H1 (cell line): Measurements from ENCODE around the gene CD300H. TPM values are rescaled to one million over a fixed set of nuclear protein-coding genes. Genes with fewer than 3 reads are reported as not detected.

Experiments used
- CTCF ChIA-PET: fragments of 300-600 bp; sonication (Branson Sonifier 250); formaldehyde crosslinking; loops from one replicate; lab custom pipeline; 2021; ENCODE audit not compliant: partially characterized antibody; lab: Charles Lee
- POLR2A ChIA-PET: fragments of 300-600 bp; sonication (Branson Sonifier 250); formaldehyde crosslinking; loops from one replicate; lab custom pipeline; 2021; ENCODE audit warnings: inconsistent platforms; ENCODE audit not compliant: partially characterized antibody; lab: Charles Lee
- DNase-seq, 2 experiments: peaks; one replicate each; pipeline versions ENCODE4 v3.0.0 to v3.0.0-alpha.2; 2010 to 2022; ENCODE audit warnings: low spot score in 2 of 2, low read depth in 1 of 2, mixed read lengths in 1 of 2
- FAIRE-seq: peaks from 2 replicates; lab custom pipeline; 2011; peaks lifted over from hg19 to GRCh38; lab: Jason Lieb, UNC
- H2AFZ ChIP-seq: 2 replicates; pipeline ENCODE4 v1.8.1; 2012; ENCODE audit warnings: low read length, inconsistent platforms
- H2AK5ac ChIP-seq: 2 replicates; pipeline ENCODE4 v1.6.1; 2013; ENCODE audit warnings: low read depth, low read length
- H2BK120ac ChIP-seq: replicated peaks from 2 replicates; pipeline ENCODE3; 2013; ENCODE audit warnings: low read depth, low read length, inconsistent platforms
- H2BK12ac ChIP-seq: 2 replicates; pipeline ENCODE4 v1.6.1; 2013; ENCODE audit warnings: low read depth, low read length
- H2BK15ac ChIP-seq: 2 replicates; pipeline ENCODE4 v1.6.1; 2013; ENCODE audit warnings: low read length
- H2BK20ac ChIP-seq: 2 replicates; pipeline ENCODE4 v1.6.1; 2013; ENCODE audit warnings: low read length
- H2BK5ac ChIP-seq: 2 replicates; pipeline ENCODE4 v1.6.1; 2013; ENCODE audit warnings: low read depth, low read length
- H3K14ac ChIP-seq: 2 replicates; pipeline ENCODE4 v1.6.1; 2013; ENCODE audit warnings: inconsistent platforms; ENCODE audit not compliant: insufficient read length
- H3K18ac ChIP-seq: 2 replicates; pipeline ENCODE4 v1.6.1; 2013; ENCODE audit warnings: low read length; ENCODE audit errors: extremely low read depth
- H3K23ac ChIP-seq: 2 replicates; pipeline ENCODE4 v1.6.1; 2013; ENCODE audit warnings: inconsistent platforms; ENCODE audit not compliant: insufficient read length
- H3K23me2 ChIP-seq: 2 replicates; pipeline ENCODE4 v1.6.1; 2013; ENCODE audit warnings: low read depth, low read length
- H3K27ac ChIP-seq: 2 replicates; pipeline ENCODE4 v1.6.1; 2011; ENCODE audit warnings: low read depth, low read length, inconsistent platforms
- H3K27me3 ChIP-seq, 4 experiments: replicated peaks in 1 of 4; 1 replicate in 1 of 4; 2 replicates in 3 of 4; pipeline versions ENCODE4 v1.6.1 to v1.8.1; 2011 to 2013; ENCODE audit warnings: low read length in 3 of 4, mild to moderate bottlenecking in 3 of 4, inconsistent platforms in 2 of 4, mixed read lengths in 2 of 4, moderate library complexity in 1 of 4; ENCODE audit not compliant: control insufficient read depth in 3 of 4, insufficient read depth in 3 of 4; ENCODE audit errors: extremely low read depth in 1 of 4
- H3K36me3 ChIP-seq, 4 experiments: 2 replicates each; pipeline versions ENCODE4 v1.6.1 to v1.8.1; 2011 to 2013; ENCODE audit warnings: mild to moderate bottlenecking in 4 of 4, low read length in 3 of 4, moderate library complexity in 2 of 4, control low read depth in 1 of 4, inconsistent platforms in 1 of 4; ENCODE audit not compliant: insufficient read depth in 4 of 4, control insufficient read depth in 2 of 4
- H3K4ac ChIP-seq: replicated peaks from 2 replicates; pipeline ENCODE3; 2013; ENCODE audit warnings: low read length, low read depth, mixed read lengths, inconsistent platforms; ENCODE audit not compliant: insufficient read length
- H3K4me1 ChIP-seq, 4 experiments: replicated peaks in 1 of 4; 1 replicate in 1 of 4; 2 replicates in 3 of 4; pipeline versions ENCODE4 v1.6.1 to v1.8.1; 2011 to 2013; ENCODE audit warnings: low read length in 3 of 4, inconsistent platforms in 2 of 4, mixed read lengths in 1 of 4; ENCODE audit not compliant: insufficient read depth in 4 of 4, control insufficient read depth in 3 of 4
- H3K4me2 ChIP-seq, 2 experiments: 2 replicates each; pipeline versions ENCODE4 v1.6.1 to v1.8.1; 2011 to 2013; ENCODE audit warnings: low read depth in 2 of 2, low read length in 2 of 2, control low read depth in 1 of 2, inconsistent platforms in 1 of 2, mild to moderate bottlenecking in 1 of 2; ENCODE audit not compliant: insufficient read depth in 1 of 2
- H3K4me3 ChIP-seq, 4 experiments: fragments of 200-600, 300-600 bp in 1 of 4; sonication (generic), shearing (Covaris generic), sonication (Bioruptor Twin) in 1 of 4; 2 replicates each; pipeline versions ENCODE4 v1.5.1 to v1.8.1; 2011 to 2016; ENCODE audit warnings: low read length in 4 of 4, low read depth in 3 of 4, control low read depth in 2 of 4, inconsistent platforms in 2 of 4, mild to moderate bottlenecking in 2 of 4, mixed read lengths in 1 of 4, moderate library complexity in 1 of 4; ENCODE audit not compliant: insufficient read depth in 2 of 4; ENCODE audit errors: extremely low read depth in 1 of 4
- H3K56ac ChIP-seq: replicated peaks from 2 replicates; pipeline ENCODE3; 2013; ENCODE audit warnings: low read depth, mild to moderate bottlenecking, mixed read lengths, low read length, inconsistent platforms; ENCODE audit not compliant: insufficient read length
- H3K79me1 ChIP-seq: 2 replicates; pipeline ENCODE4 v1.6.1; 2013; ENCODE audit warnings: low read depth, low read length, control low read depth
- H3K79me2 ChIP-seq, 2 experiments: 2 replicates each; pipeline versions ENCODE4 v1.6.1 to v1.8.1; 2012 to 2013; ENCODE audit warnings: low read length in 2 of 2, mild to moderate bottlenecking in 2 of 2, inconsistent platforms in 1 of 2; ENCODE audit not compliant: insufficient read depth in 2 of 2, control insufficient read depth in 1 of 2
- H3K9ac ChIP-seq, 4 experiments: replicated peaks in 1 of 4; 1 replicate in 1 of 4; 2 replicates in 3 of 4; pipeline versions ENCODE4 v1.6.1 to v1.8.1; 2011 to 2013; ENCODE audit warnings: low read depth in 3 of 4, low read length in 3 of 4, control low read depth in 2 of 4, mild to moderate bottlenecking in 2 of 4, moderate library complexity in 2 of 4, inconsistent platforms in 1 of 4; ENCODE audit errors: extremely low read depth in 1 of 4
- H3K9me3 ChIP-seq, 2 experiments: 2 replicates each; pipeline versions ENCODE4 v1.6.1 to v1.8.1; 2012 to 2013; ENCODE audit warnings: mild to moderate bottlenecking in 2 of 2, moderate library complexity in 2 of 2, control low read depth in 1 of 2, inconsistent platforms in 1 of 2, low read depth in 1 of 2, low read length in 1 of 2, mixed read lengths in 1 of 2; ENCODE audit not compliant: insufficient read depth in 2 of 2
- H4K20me1 ChIP-seq, 2 experiments: replicated peaks in 1 of 2; 2 replicates each; pipeline versions ENCODE3 to v1.8.1; 2011 to 2013; ENCODE audit warnings: inconsistent platforms in 2 of 2, low read length in 2 of 2, mild to moderate bottlenecking in 1 of 2; ENCODE audit not compliant: insufficient read depth in 2 of 2, control insufficient read depth in 1 of 2
- H4K5ac ChIP-seq: 2 replicates; pipeline ENCODE4 v1.6.1; 2013; ENCODE audit warnings: low read length, low read depth, mixed read lengths, inconsistent platforms; ENCODE audit not compliant: insufficient read length
- H4K8ac ChIP-seq: 2 replicates; pipeline ENCODE4 v1.8.0; 2013; ENCODE audit warnings: mild to moderate bottlenecking, moderate library complexity, low read length, inconsistent platforms; ENCODE audit not compliant: insufficient read depth; ENCODE audit errors: extremely low read depth
- H4K91ac ChIP-seq: replicated peaks from 2 replicates; pipeline ENCODE3; 2013; ENCODE audit warnings: low read length, mixed read lengths, inconsistent platforms; ENCODE audit not compliant: insufficient read length
- BRCA1 ChIP-seq: IDR thresholded peaks from 2 replicates; pipeline ENCODE4 v1.6.1; 2012; ENCODE audit warnings: low read depth, low read length, improper control_type of control experiment
- CHD1 ChIP-seq: IDR thresholded peaks from 2 replicates; pipeline ENCODE4 v1.6.1; 2012; ENCODE audit warnings: low read depth, low read length, improper control_type of control experiment
- KDM5A ChIP-seq: fragments of 200-600 bp; IDR thresholded peaks from 2 replicates; pipeline ENCODE4 v1.7.1; 2012; ENCODE audit warnings: mild to moderate bottlenecking, low read length, inconsistent platforms, mixed read lengths
- POLR2A ChIP-seq, 2 experiments: IDR thresholded peaks; 1 replicate in 1 of 2; 2 replicates in 1 of 2; pipeline ENCODE4 v1.6.1; 2011; ENCODE audit warnings: low read depth in 2 of 2, low read length in 2 of 2, mild to moderate bottlenecking in 2 of 2; ENCODE audit errors: control extremely low read depth in 1 of 2
- RNF2 ChIP-seq: fragments of 200-900, 300-1000 bp; sonication (generic); IDR thresholded peaks from 2 replicates; pipeline ENCODE4 v1.7.1; 2016; ENCODE audit warnings: borderline replicate concordance, low read depth, mild to moderate bottlenecking, antibody characterized with exemption, low read length; ENCODE audit not compliant: poor library complexity, severe bottlenecking; ENCODE audit errors: missing control alignments
- SIX5 ChIP-seq: IDR thresholded peaks from 2 replicates; pipeline ENCODE4 v1.6.1; 2011; ENCODE audit warnings: mild to moderate bottlenecking, low read depth, low read length
- SP1 ChIP-seq: IDR thresholded peaks from 2 replicates; pipeline ENCODE4 v1.6.1; 2011; ENCODE audit warnings: low read depth, low read length
- SRF ChIP-seq: IDR thresholded peaks from 2 replicates; pipeline ENCODE4 v1.6.1; 2011; ENCODE audit warnings: mild to moderate bottlenecking, low read depth, low read length, moderate library complexity
- TAF7 ChIP-seq: optimal IDR thresholded peaks from 2 replicates; pipeline ENCODE3; 2011; ENCODE audit warnings: low read depth, mild to moderate bottlenecking, inconsistent platforms, low read length, moderate library complexity, borderline replicate concordance
- TCF12 ChIP-seq: IDR thresholded peaks from 2 replicates; pipeline ENCODE4 v1.6.1; 2011; ENCODE audit warnings: low read depth, mild to moderate bottlenecking, low read length
- WGBS, 2 experiments: shearing (Covaris generic) in 1 of 2; methylation state at CpG; one replicate each; pipeline versions ENCODE4 v1.1.6 to v1.1.7; 2013 to 2015; ENCODE audit warnings: low lambda C conversion rate in 2 of 2, mixed read lengths in 2 of 2, inconsistent platforms in 1 of 2, low coverage in 1 of 2, missing lambda C conversion rate in 1 of 2; ENCODE audit not compliant: insufficient replicate concordance in 2 of 2, insufficient coverage in 1 of 2, insufficient read length in 1 of 2; ENCODE audit errors: extremely low coverage in 1 of 2, missing lambda C conversion rate in 1 of 2; 5-methylcytosine and 5-hydroxymethylcytosine counted together
- polyA plus RNA-seq, 7 experiments: library from polyadenylated mRNA; depleted of rRNA in 3 of 7; stranded (reverse) in 5 of 7; unstranded in 2 of 7; fragments of >200 nt in 5 of 7; fragments of 200-250 nt in 2 of 7; gene quantifications; 1 replicate in 5 of 7; 2 replicates in 1 of 7; 4 replicates in 1 of 7; pipeline versions ENCODE4 v1.2.1 to v1.2.3, GENCODE V29; 2011 to 2013; ENCODE audit warnings: missing spikeins in 2 of 7, mixed read lengths in 2 of 7
- total RNA-seq: library from RNA; stranded (reverse); fragmentation: NEBNext Ultra II Directional; extraction: Animal tissue kit (Norgen Biotek cat#: 25700); gene quantifications from 2 replicates; pipeline ENCODE4 v1.2.1, GENCODE V29; 2021
- TF ChIP-seq, protein P1 (sequence below): IDR thresholded peaks from 2 replicates; pipeline ENCODE4 v1.6.1; 2012; ENCODE audit warnings: low read length, inconsistent platforms

The CD300H gene
- total and polyA plus RNA-seq, 2 of the 8 experiments (the other 6 are each of a cell fraction or from before 2014, with no cell fraction given): not detected

DNA sequence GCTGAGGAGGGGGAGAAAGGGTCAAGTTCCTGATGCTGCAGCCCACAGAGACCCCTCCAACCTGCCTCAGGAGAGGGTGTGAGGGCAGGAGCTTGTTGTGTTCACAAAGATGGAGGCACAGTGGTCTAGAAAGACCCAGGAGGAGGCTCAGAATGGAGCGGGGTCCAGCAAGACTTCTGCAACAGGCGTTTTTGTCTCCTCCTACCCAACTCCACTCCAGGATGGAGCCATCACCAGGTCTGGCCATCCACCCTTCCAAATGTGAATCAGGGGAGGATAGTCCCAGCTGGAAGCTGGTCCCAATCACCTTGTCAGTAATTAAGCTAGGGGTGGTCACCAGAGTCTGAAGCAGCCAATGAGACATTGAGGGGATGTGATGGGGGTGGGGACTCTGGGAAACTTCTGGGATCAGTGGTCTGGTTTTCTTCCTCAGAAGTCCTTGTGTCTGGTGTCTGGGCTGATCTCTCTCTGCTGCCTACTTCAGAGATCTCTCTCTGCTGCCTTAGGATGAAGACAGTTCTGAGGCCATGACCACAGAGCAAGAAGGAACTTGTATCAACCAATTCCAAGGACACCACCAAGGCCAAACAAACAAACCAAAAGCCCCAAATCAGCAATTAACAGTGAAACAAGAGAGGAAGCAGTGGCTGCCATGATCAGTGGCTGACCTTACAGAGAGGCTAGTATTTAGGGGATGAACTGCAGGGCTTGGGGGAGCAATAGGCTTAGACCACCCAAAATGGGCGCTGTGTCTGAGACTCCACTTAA, 50.6 kb downstream of the CD300H start:
- CTCF ChIA-PET: interaction anchor here (0.9 to 1.7 kb wide), 3 partner anchors 9 to 154 kb away, joined by 3 to 4 read pairs (median 4); no protein-coding TSS in a partner anchor
- Histone ChIP-seq H3K36me3 (no peaks in the 10 kb centered on the region), H2BK5ac (no peak overlapping the region), H3K9me3 (peaks cover 19 to 21% of the 10 kb centered on the region in 2 experiments), H2BK12ac (no peak overlapping the region), H3K18ac (no peak overlapping the region), H3K79me1 (no peaks in the 10 kb centered on the region), H3K56ac (no peak overlapping the region), H3K23ac (no peak overlapping the region), H2BK120ac (no peak overlapping the region), H3K4ac (no peak overlapping the region), H3K27ac (no peak overlapping the region), H4K8ac (no peak overlapping the region; the same call in 1 of the 2 replicates), H3K4me3 (no peak overlapping the region), H2BK15ac (no peak overlapping the region), H3K9ac (no peak overlapping the region), H3K27me3 (peaks cover 0 to 2% (median 0%) of the 10 kb centered on the region in 4 experiments; a peak in 1 of 7 replicates), H2BK20ac (no peak overlapping the region), H3K4me2 (no peak overlapping the region), H2AFZ (no peak overlapping the region), H3K4me1 (no peaks in the 10 kb centered on the region), H3K79me2 (no peaks in the 10 kb centered on the region), H3K23me2 (peaks cover 2% of the 10 kb centered on the region; the same call in 1 of the 2 replicates), H4K91ac (no peak overlapping the region), H2AK5ac (no peak overlapping the region), H3K14ac (no peak overlapping the region), H4K20me1 (peaks cover 0 to 2% of the 10 kb centered on the region in 2 experiments), H4K5ac (no peak overlapping the region)
- FAIRE-seq (no peak), DNase-seq (no peak)
- WGBS, 2 experiments: 79% methylated on average over 3 of the region's 3 CpGs; no CpG with 5 or more reads in 1 of the 2 experiments
- POLR2A ChIA-PET: no interaction called here
- no peak for TF ChIP-seq KDM5A
- TF ChIP-seq TCF12: no peak
- TF ChIP-seq SRF: no peak
- TF ChIP-seq, protein P1, sequence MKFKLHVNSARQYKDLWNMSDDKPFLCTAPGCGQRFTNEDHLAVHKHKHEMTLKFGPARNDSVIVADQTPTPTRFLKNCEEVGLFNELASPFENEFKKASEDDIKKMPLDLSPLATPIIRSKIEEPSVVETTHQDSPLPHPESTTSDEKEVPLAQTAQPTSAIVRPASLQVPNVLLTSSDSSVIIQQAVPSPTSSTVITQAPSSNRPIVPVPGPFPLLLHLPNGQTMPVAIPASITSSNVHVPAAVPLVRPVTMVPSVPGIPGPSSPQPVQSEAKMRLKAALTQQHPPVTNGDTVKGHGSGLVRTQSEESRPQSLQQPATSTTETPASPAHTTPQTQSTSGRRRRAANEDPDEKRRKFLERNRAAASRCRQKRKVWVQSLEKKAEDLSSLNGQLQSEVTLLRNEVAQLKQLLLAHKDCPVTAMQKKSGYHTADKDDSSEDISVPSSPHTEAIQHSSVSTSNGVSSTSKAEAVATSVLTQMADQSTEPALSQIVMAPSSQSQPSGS: no peak
- TF ChIP-seq RNF2: no peak
- TF ChIP-seq POLR2A (IDR thresholded peaks at IDR 0.05; ENCODE audit: control extremely low read depth in 1 of 2, low read depth in 2 of 2, low read length in 2 of 2): no peak
- no peak for TF ChIP-seq SP1
- no peak for TF ChIP-seq BRCA1
- no peak for TF ChIP-seq TAF7
- no peak for TF ChIP-seq CHD1
- TF ChIP-seq SIX5: no peak
